Spleen (tissue), 7 donors: Measurements from ENCODE around the gene USP35.

Experiments
- CTCF ChIP-seq, 11 experiments: fragments of 200-600 bp in 7 of 11; fragments of 450-650 bp in 4 of 11; sonication (generic) in 4 of 11; IDR thresholded peaks in 8 of 11; conservative IDR thresholded peaks in 3 of 11; 1 replicate in 7 of 11; 2 replicates in 4 of 11; pipeline versions ENCODE4 v1.4.0 to v1.8.0; 2016 to 2021; ENCODE audit warnings: antibody characterized with exemption in 11 of 11, inconsistent platforms in 4 of 11, mild to moderate bottlenecking in 1 of 11
- POLR2A ChIP-seq, 3 donors: fragments of 450-650 bp; IDR thresholded peaks; one replicate each; pipeline ENCODE4 v1.5.1; 2017; ENCODE audit warnings: antibody characterized with exemption in 3 of 3, mild to moderate bottlenecking in 1 of 3
- donor health status: DM: no; HTN: no; CAD: no; lungs with moderate emphysema.
- donor health status: DM: no; HTN: no; CAD: no.
- donor health status: DM: no; HTN: no; CAD: no.

GRCh38 chr11:78254268-78254667 lies 65.5 kb downstream of the USP35 start:
- TF ChIP-seq CTCF (IDR thresholded peaks at IDR 0.05 in 8 of 11, conservative IDR thresholded peaks at IDR 0.05 in 3 of 11) (no peak), POLR2A (IDR thresholded peaks at IDR 0.05) (no peak)
